CD14-positive monocyte (primary cell): ENCODE data around the gene NENF. TPM values are rescaled to one million over a fixed set of nuclear protein-coding genes. Genes with fewer than 3 reads are reported as not detected.

Source experiments
- DNase-seq, 3 donors: peaks; one replicate each; pipeline ENCODE4 v3.0.0-alpha.2; 2011 to 2022
- H2AFZ ChIP-seq: 2 replicates; pipeline ENCODE4 v1.6.0; 2012; ENCODE audit warnings: mild to moderate bottlenecking, low read depth, low read length, inconsistent platforms; ENCODE audit not compliant: insufficient read depth, poor library complexity, severe bottlenecking
- H3K27ac ChIP-seq, 2 donors: 1 replicate in 1 of 2; 2 replicates in 1 of 2; pipeline ENCODE4 v1.5.1; 2012 to 2013; ENCODE audit warnings: low read length in 2 of 2, control low read depth in 1 of 2, inconsistent platforms in 1 of 2, low read depth in 1 of 2, mild to moderate bottlenecking in 1 of 2
- H3K27me3 ChIP-seq, 2 donors: one replicate each; pipeline versions ENCODE4 v1.6.0 to v1.6.1; 2011 to 2013; ENCODE audit warnings: low read length in 2 of 2; ENCODE audit not compliant: control insufficient read depth in 2 of 2, insufficient read depth in 2 of 2
- H3K36me3 ChIP-seq, 2 donors: replicated peaks in 1 of 2; 1 replicate in 1 of 2; 2 replicates in 1 of 2; pipeline versions ENCODE4 v1.5.1 to v1.6.1; 2012 to 2013; ENCODE audit warnings: low read length in 2 of 2, control low read depth in 1 of 2, inconsistent platforms in 1 of 2, mild to moderate bottlenecking in 1 of 2; ENCODE audit not compliant: insufficient read depth in 2 of 2, control insufficient read depth in 1 of 2
- H3K4me1 ChIP-seq, 2 donors: 1 replicate in 1 of 2; 2 replicates in 1 of 2; pipeline versions ENCODE4 v1.5.1 to v1.6.1; 2012 to 2013; ENCODE audit warnings: low read length in 2 of 2, control low read depth in 1 of 2, inconsistent platforms in 1 of 2, mild to moderate bottlenecking in 1 of 2, moderate library complexity in 1 of 2; ENCODE audit not compliant: insufficient read depth in 2 of 2, control insufficient read depth in 1 of 2
- H3K4me2 ChIP-seq: replicated peaks from 2 replicates; pipeline ENCODE3; 2012; ENCODE audit warnings: low read length, moderate library complexity, mild to moderate bottlenecking; ENCODE audit not compliant: poor library complexity, severe bottlenecking; ENCODE audit errors: extremely low read depth
- H3K4me3 ChIP-seq, 3 experiments: fragments of 200-600 bp in 1 of 3; sonication (generic) in 1 of 3; replicated peaks in 1 of 3; 1 replicate in 2 of 3; 2 replicates in 1 of 3; pipeline ENCODE4 v1.5.1; 2011 to 2013; ENCODE audit warnings: low read length in 3 of 3, mild to moderate bottlenecking in 3 of 3, control low read depth in 2 of 3, low read depth in 2 of 3, inconsistent platforms in 1 of 3, moderate library complexity in 1 of 3
- H3K79me2 ChIP-seq: 2 replicates; pipeline ENCODE4 v1.6.0; 2012; ENCODE audit warnings: mild to moderate bottlenecking, control low read depth, inconsistent platforms, low read length, moderate library complexity; ENCODE audit not compliant: insufficient read depth
- H3K9ac ChIP-seq: 2 replicates; pipeline ENCODE4 v1.6.0; 2017; ENCODE audit warnings: low read length, mild to moderate bottlenecking; ENCODE audit not compliant: insufficient read depth, poor library complexity, severe bottlenecking
- H3K9me3 ChIP-seq, 2 donors: replicated peaks in 1 of 2; 1 replicate in 1 of 2; 2 replicates in 1 of 2; pipeline versions ENCODE4 v1.5.1 to v1.6.1; 2012 to 2013; ENCODE audit warnings: low read length in 2 of 2, control low read depth in 1 of 2; ENCODE audit not compliant: control insufficient read depth in 1 of 2, insufficient read depth in 1 of 2
- H4K20me1 ChIP-seq: 2 replicates; pipeline ENCODE4 v1.6.0; 2012; ENCODE audit warnings: mild to moderate bottlenecking, low read length, control low read depth, moderate library complexity; ENCODE audit not compliant: insufficient read depth
- H3K27ac Mint-ChIP-seq, 7 donors: one replicate each; pipeline ENCODE4 v1.8.0; 2020; ENCODE audit warnings: mild to moderate bottlenecking in 7 of 7, mixed read lengths in 7 of 7, moderate library complexity in 6 of 7, inconsistent platforms in 2 of 7
- H3K27me3 Mint-ChIP-seq, 3 donors: one replicate each; pipeline ENCODE4 v1.8.0; 2021 to 2022; ENCODE audit warnings: low read depth in 3 of 3, mild to moderate bottlenecking in 3 of 3, mixed read lengths in 3 of 3, moderate library complexity in 3 of 3, inconsistent platforms in 1 of 3
- H3K36me3 Mint-ChIP-seq, 2 donors: one replicate each; pipeline ENCODE4 v1.8.0; 2020; ENCODE audit warnings: mixed read lengths in 2 of 2, inconsistent platforms in 1 of 2, mild to moderate bottlenecking in 1 of 2
- H3K4me1 Mint-ChIP-seq: one replicate; pipeline ENCODE4 v1.8.0; 2020; ENCODE audit warnings: mild to moderate bottlenecking, mixed read lengths
- H3K4me3 Mint-ChIP-seq, 2 donors: one replicate each; pipeline ENCODE4 v1.8.0; 2020; ENCODE audit warnings: mild to moderate bottlenecking in 2 of 2, mixed read lengths in 2 of 2, moderate library complexity in 1 of 2
- H3K9me3 Mint-ChIP-seq, 7 donors: one replicate each; pipeline ENCODE4 v1.8.0; 2020 to 2022; ENCODE audit warnings: mixed read lengths in 7 of 7, mild to moderate bottlenecking in 6 of 7, moderate library complexity in 6 of 7, inconsistent platforms in 2 of 7
- CTCF ChIP-seq: fragments of 200-600 bp; IDR thresholded peaks from one replicate; pipeline ENCODE4 v1.8.0; 2022; ENCODE audit warnings: antibody characterized with exemption, mild to moderate bottlenecking
- WGBS: methylation state at CpG from one replicate; pipeline ENCODE4 v1.1.5; 2013; ENCODE audit warnings: missing lambda C conversion rate; ENCODE audit not compliant: insufficient coverage; 5-methylcytosine and 5-hydroxymethylcytosine counted together
- intact Hi-C, 2 donors: fragments of 100-400 bp; cut with micrococcal nuclease; formaldehyde crosslinking; loops; one replicate each; pipeline versions ENCODE4 v1.15.0 to v1.15.1; 2023
- polyA plus RNA-seq, 3 donors: library from polyadenylated mRNA; depleted of rRNA in 1 of 3; unstranded in 2 of 3; stranded (reverse) in 1 of 3; fragments of 300-500 nt in 2 of 3; fragments of >200 nt in 1 of 3; fragmentation: Illumina TruSeq in 2 of 3; gene quantifications; 1 replicate in 2 of 3; 2 replicates in 1 of 3; pipeline ENCODE4 v1.2.3, GENCODE V29; 2012 to 2021

NENF gene
- polyA plus RNA-seq, 3 donors, result 9.7 to 56.4 (median 42.3) TPM

- Histone ChIP-seq H3K9ac (no peak overlapping the region), H3K4me1 (no peaks in the 10 kb centered on the region), H2AFZ (no peak overlapping the region), H4K20me1 (no peaks in the 10 kb centered on the region), H3K4me2 (no peak overlapping the region), H3K27me3 (no peaks in the 10 kb centered on the region), H3K9me3 (no peaks in the 10 kb centered on the region), H3K36me3 (no peaks in the 10 kb centered on the region), H3K4me3 (no peak overlapping the region), H3K27ac (no peak overlapping the region), H3K79me2 (no peaks in the 10 kb centered on the region)
- H3K36me3 Mint-ChIP-seq, result no peaks in the 10 kb centered on the region
- intact Hi-C loops, result loop anchor here (10.0 kb wide), 2 partner anchors 331 to 541 kb away; no protein-coding TSS in a partner anchor
- no peak for TF ChIP-seq CTCF
- H3K4me1 Mint-ChIP-seq, result peaks cover 12% of the 10 kb centered on the region
- H3K4me3 Mint-ChIP-seq, result no peak overlapping the region
- H3K27me3 Mint-ChIP-seq, result peaks cover 3 to 6% (median 4%) of the 10 kb centered on the region in 3 donors
- DNase-seq, result no peak
- 82% methylated on average over 11 of the region's 12 CpGs for WGBS
- H3K27ac Mint-ChIP-seq, result no peak overlapping the region
- peaks cover 0 to 7% (median 0%) of the 10 kb centered on the region in 7 donors for H3K9me3 Mint-ChIP-seq
Observed at GRCh38 chr1:212453156-212453857, 20.6 kb downstream of the NENF start.

GRCh38 chr1:212454741-212455140, 22.0 kb downstream of the NENF start:
- WGBS, result 92% methylated on average over 2 of the region's 3 CpGs
- TF ChIP-seq CTCF, result no peak
- Histone ChIP-seq H3K27me3 (no peaks in the 10 kb centered on the region), H3K4me1 (no peaks in the 10 kb centered on the region), H3K9me3 (no peaks in the 10 kb centered on the region), H3K4me3 (no peak overlapping the region), H3K9ac (no peak overlapping the region), H2AFZ (no peak overlapping the region), H4K20me1 (no peaks in the 10 kb centered on the region), H3K4me2 (no peak overlapping the region), H3K79me2 (no peaks in the 10 kb centered on the region), H3K36me3 (no peaks in the 10 kb centered on the region), H3K27ac (no peak overlapping the region)
- Mint-ChIP-seq H3K27me3 (peaks cover 3 to 6% (median 4%) of the 10 kb centered on the region in 3 donors), H3K36me3 (no peaks in the 10 kb centered on the region), H3K4me1 (peaks cover 17% of the 10 kb centered on the region), H3K9me3 (peaks cover 0 to 7% (median 0%) of the 10 kb centered on the region in 7 donors), H3K4me3 (no peak overlapping the region), H3K27ac (no peak overlapping the region)
- DNase-seq, result no peak
- intact Hi-C loops, result loop anchor here (5.0 to 10.0 kb wide), 6 partner anchors 87 to 540 kb away; no protein-coding TSS in a partner anchor
